ENCODE measurements around the gene NPAS3. TPM values are rescaled to one million over a fixed set of nuclear protein-coding genes. Genes with fewer than 3 reads are reported as not detected.

NPAS3 gene
- total and polyA plus RNA-seq, 8 donors, result 0.23 to 2.8 (median 1.4) TPM

DNA sequence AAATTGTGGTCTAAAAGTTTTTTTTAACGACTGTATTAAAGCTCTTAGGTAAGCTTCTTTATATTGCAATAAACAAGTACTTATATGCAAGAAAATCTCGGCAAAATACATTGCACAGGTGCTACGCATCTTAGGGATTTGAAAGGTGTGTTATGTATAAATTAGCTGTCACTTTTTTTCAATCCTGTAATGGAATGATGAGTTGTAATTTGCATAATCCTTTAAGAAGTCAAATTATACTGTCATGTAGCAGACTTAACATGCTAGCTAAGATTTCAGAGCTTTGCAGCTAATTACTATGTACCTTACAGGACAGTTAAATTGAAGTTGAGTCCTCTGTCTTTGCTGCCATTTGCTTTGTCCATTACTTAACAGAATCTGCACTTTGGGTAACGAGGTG, 117.5 kb downstream of the NPAS3 start:
- Histone ChIP-seq H3K4me1 (no peaks in the 10 kb centered on the region), H3K36me3 (no peaks in the 10 kb centered on the region), H3K27ac (no peak overlapping the region), H3K27me3 (no peaks in the 10 kb centered on the region), H3K9me3 (no peaks in the 10 kb centered on the region), H3K4me3 (no peak overlapping the region)
- ATAC-seq, result no peak
- FAIRE-seq, result no peak
- intact Hi-C loops (cut with DNase I), result no loop called here
- TF ChIP-seq, protein P1, sequence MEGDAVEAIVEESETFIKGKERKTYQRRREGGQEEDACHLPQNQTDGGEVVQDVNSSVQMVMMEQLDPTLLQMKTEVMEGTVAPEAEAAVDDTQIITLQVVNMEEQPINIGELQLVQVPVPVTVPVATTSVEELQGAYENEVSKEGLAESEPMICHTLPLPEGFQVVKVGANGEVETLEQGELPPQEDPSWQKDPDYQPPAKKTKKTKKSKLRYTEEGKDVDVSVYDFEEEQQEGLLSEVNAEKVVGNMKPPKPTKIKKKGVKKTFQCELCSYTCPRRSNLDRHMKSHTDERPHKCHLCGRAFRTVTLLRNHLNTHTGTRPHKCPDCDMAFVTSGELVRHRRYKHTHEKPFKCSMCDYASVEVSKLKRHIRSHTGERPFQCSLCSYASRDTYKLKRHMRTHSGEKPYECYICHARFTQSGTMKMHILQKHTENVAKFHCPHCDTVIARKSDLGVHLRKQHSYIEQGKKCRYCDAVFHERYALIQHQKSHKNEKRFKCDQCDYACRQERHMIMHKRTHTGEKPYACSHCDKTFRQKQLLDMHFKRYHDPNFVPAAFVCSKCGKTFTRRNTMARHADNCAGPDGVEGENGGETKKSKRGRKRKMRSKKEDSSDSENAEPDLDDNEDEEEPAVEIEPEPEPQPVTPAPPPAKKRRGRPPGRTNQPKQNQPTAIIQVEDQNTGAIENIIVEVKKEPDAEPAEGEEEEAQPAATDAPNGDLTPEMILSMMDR (IDR thresholded peaks at IDR 0.05), result no peak
- 86 to 89% methylated on average over 4 of the region's 4 CpGs for WGBS, 2 donors
- no peak for DNase-seq

- Histone ChIP-seq H3K27me3 (no peaks in the 10 kb centered on the region), H3K4me3 (no peak overlapping the region), H3K36me3 (no peaks in the 10 kb centered on the region), H3K27ac (no peak overlapping the region), H3K4me1 (no peaks in the 10 kb centered on the region), H3K9me3 (no peaks in the 10 kb centered on the region)
- ATAC-seq, result peak in 1 of 4 donors; percentile 11
- intact Hi-C loops (cut with DNase I), result no loop called here
- TF ChIP-seq, protein P1 (IDR thresholded peaks at IDR 0.05), result no peak
- no peak for DNase-seq
- WGBS, 2 donors, result 90 to 92% methylated on average over 4 of the region's 4 CpGs
- FAIRE-seq, result no peak
Observed at GRCh38 chr14:33057585-33057984, 118.9 kb downstream of the NPAS3 start.

DNA sequence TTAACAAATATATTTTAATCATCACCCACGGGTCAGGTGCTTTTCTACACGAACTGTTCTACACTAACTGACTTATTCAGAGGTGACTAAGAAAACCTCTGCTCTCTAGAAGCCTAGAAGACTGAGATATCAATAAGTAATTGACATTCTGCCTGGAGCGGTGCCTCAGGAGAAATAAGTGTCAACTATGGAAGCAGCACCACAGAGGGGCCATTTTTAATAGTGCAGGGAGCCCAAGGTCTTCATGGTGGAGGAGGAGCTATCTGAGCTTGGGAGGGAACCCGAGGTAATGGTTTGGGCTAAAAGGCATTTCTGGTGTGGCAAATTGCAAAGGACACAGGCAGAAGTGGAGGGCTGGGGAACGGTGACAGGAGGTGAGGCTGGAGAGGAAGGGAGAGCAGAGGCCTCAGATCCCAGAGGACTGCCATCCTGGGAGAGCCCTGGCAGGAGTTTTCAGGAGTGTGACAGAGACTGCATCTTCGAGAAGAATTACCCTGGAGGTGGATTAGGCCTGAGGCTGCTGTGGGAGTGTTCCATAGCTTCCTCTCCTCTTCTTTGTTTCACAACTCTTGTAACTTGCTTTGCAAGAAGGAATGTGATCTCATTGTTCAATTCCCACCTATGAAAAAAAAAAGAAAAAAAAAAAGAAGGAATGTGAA, 123.1 kb downstream of the NPAS3 start:
- H3K4me1 ChIP-seq, result no peaks in the 10 kb centered on the region
- no peak overlapping the region for H3K4me3 ChIP-seq
- DNase-seq, result no peak
- no peak for FAIRE-seq
- no peaks in the 10 kb centered on the region for H3K9me3 ChIP-seq
- intact Hi-C loops (cut with DNase I), result no loop called here
- ATAC-seq, result peak in 1 of 4 donors; percentile 15
- H3K36me3 ChIP-seq, result no peaks in the 10 kb centered on the region
- H3K27ac ChIP-seq, result no peak overlapping the region
- 80 to 83% methylated on average over 6 of the region's 6 CpGs for WGBS, 2 donors
- no peaks in the 10 kb centered on the region for H3K27me3 ChIP-seq
- TF ChIP-seq, protein P1 (IDR thresholded peaks at IDR 0.05), result no peak

- intact Hi-C loops (cut with DNase I), result no loop called here
- WGBS, 2 donors, result 53 to 66% methylated on average over 9 of the region's 9 CpGs
- H3K9me3 ChIP-seq, result no peaks in the 10 kb centered on the region
- no peak overlapping the region for H3K27ac ChIP-seq
- H3K4me1 ChIP-seq, result no peaks in the 10 kb centered on the region
- H3K27me3 ChIP-seq, result no peaks in the 10 kb centered on the region
- no peak overlapping the region for H3K4me3 ChIP-seq
- TF ChIP-seq, protein P1 (IDR thresholded peaks at IDR 0.05), result no peak
- DNase-seq (no peak), FAIRE-seq (no peak), ATAC-seq (peak in 3 of 4 donors; percentile 22 to 53 (median 52))
- no peaks in the 10 kb centered on the region for H3K36me3 ChIP-seq
Observed at GRCh38 chr14:33062476-33062875, 123.8 kb downstream of the NPAS3 start.

DNA sequence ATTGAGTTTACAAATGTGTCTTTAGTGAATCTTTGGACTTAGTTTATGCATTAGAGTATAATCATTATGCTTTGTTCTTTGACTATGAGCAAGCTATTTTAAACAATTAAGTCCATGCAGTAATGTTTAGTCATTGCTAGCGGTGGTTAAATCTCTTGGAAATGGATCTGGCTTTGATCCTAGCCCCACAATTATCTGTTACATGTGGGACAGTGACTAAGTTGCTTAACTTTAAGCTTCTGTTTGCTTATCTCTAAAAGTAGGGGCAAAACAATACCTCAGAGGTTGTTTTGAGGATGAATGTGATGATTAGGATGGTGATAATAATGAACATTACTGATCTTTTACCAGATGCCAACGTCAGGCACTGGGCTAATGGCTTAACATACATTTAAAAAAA, 124.2 kb downstream of the NPAS3 start:
- no peak overlapping the region for H3K4me3 ChIP-seq
- TF ChIP-seq, protein P1 (IDR thresholded peaks at IDR 0.05), result no peak
- intact Hi-C loops (cut with DNase I), result no loop called here
- H3K36me3 ChIP-seq, result no peaks in the 10 kb centered on the region
- H3K27ac ChIP-seq, result no peak overlapping the region
- no peaks in the 10 kb centered on the region for H3K27me3 ChIP-seq
- no peak for ATAC-seq
- WGBS, 2 donors, result 52 to 55% methylated on average over 2 of the region's 2 CpGs
- FAIRE-seq, result no peak
- no peak for DNase-seq
- H3K4me1 ChIP-seq, result no peaks in the 10 kb centered on the region
- no peaks in the 10 kb centered on the region for H3K9me3 ChIP-seq

All from pancreas (tissue), 10 donors.